ENCODE results near the gene ZNF527.

The ZNF527 gene
- long read RNA-seq, partial matches to known transcripts, result 0 of 13 reads
- long read RNA-seq, other reads (novel, unspliced or antisense), result 7 of 13 reads

GRCh38 chr19:37370880-37371661 lies at the start of gene ZNF527:
ZNF527 (plus strand) TSS chr19:37371099; CDS start chr19:37374199, 3,100 bp downstream.
- TF ChIP-seq SPI1 (IDR thresholded peaks at IDR 0.05; ENCODE audit: borderline replicate concordance, low read depth) (no peak), REST (IDR thresholded peaks at IDR 0.05; ENCODE audit: insufficient replicate concordance, low read depth) (no peak), POLR2AphosphoS5 (IDR thresholded peaks at IDR 0.05; ENCODE audit: low read depth) (peak; percentile 14; the same call in 1 of the 2 replicates), CTCF (IDR thresholded peaks at IDR 0.05; ENCODE audit: insufficient read depth, low read length) (no peak), GABPA (IDR thresholded peaks at IDR 0.05; ENCODE audit: low read depth) (no peak)
- Histone ChIP-seq H3K27ac (replicated peaks) (peak within 1 kb of the TSS; percentile 77), H3K4me3 (replicated peaks; ENCODE audit: insufficient read depth, low read length) (peak within 1 kb of the TSS; percentile 62), H3K27me3 (ENCODE audit: insufficient read depth, poor library complexity, severe bottlenecking) (no peaks in the 10 kb centered on the region)
- peak; percentile 93 to 98 for DNase-seq (ENCODE audit: low read depth in 1 of 2, low spot score in 1 of 2)

GRCh38 chr19:37329686-37330085 lies 41.2 kb upstream of the ZNF527 start:
- Histone ChIP-seq H3K27ac (replicated peaks) (no peak overlapping the region), H3K4me3 (replicated peaks; ENCODE audit: insufficient read depth, low read length) (no peak overlapping the region), H3K27me3 (ENCODE audit: insufficient read depth, poor library complexity, severe bottlenecking) (no peaks in the 10 kb centered on the region)
- TF ChIP-seq SPI1 (IDR thresholded peaks at IDR 0.05; ENCODE audit: borderline replicate concordance, low read depth) (no peak), GABPA (IDR thresholded peaks at IDR 0.05; ENCODE audit: low read depth) (no peak), CTCF (IDR thresholded peaks at IDR 0.05; ENCODE audit: insufficient read depth, low read length) (no peak), POLR2AphosphoS5 (IDR thresholded peaks at IDR 0.05; ENCODE audit: low read depth) (no peak), REST (IDR thresholded peaks at IDR 0.05; ENCODE audit: insufficient replicate concordance, low read depth) (no peak)
- no peak for DNase-seq (ENCODE audit: low read depth in 1 of 2, low spot score in 1 of 2)

- H3K27me3 ChIP-seq (ENCODE audit: insufficient read depth, poor library complexity, severe bottlenecking), result no peaks in the 10 kb centered on the region
- H3K4me3 ChIP-seq (replicated peaks; ENCODE audit: insufficient read depth, low read length), result no peak overlapping the region
- DNase-seq (ENCODE audit: low read depth in 1 of 2, low spot score in 1 of 2), result no peak
- H3K27ac ChIP-seq (replicated peaks), result no peak overlapping the region
- TF ChIP-seq CTCF (IDR thresholded peaks at IDR 0.05; ENCODE audit: insufficient read depth, low read length) (no peak), GABPA (IDR thresholded peaks at IDR 0.05; ENCODE audit: low read depth) (no peak), SPI1 (IDR thresholded peaks at IDR 0.05; ENCODE audit: borderline replicate concordance, low read depth) (no peak), POLR2AphosphoS5 (IDR thresholded peaks at IDR 0.05; ENCODE audit: low read depth) (no peak), REST (IDR thresholded peaks at IDR 0.05; ENCODE audit: insufficient replicate concordance, low read depth) (no peak)
Measured at GRCh38 chr19:37332839-37333238, 38.1 kb upstream of the ZNF527 start.
